Suprapubic skin (tissue), 4 donors: Measurements from ENCODE around the gene AMD1. TPM values are rescaled to one million over a fixed set of nuclear protein-coding genes. Genes with fewer than 3 reads are reported as not detected.
"Not testable (repeated sequence)": the region's sequence is repeated elsewhere in the genome, so short reads cannot be mapped to it uniquely, and the experiment has no call there.

ENCODE experiments used
- DNase-seq, 2 donors: peaks; one replicate each; pipeline ENCODE4 v3.0.0-alpha.2; 2019; ENCODE audit warnings: low spot score in 2 of 2
- H3K27ac ChIP-seq: fragments of 200-600 bp; sonication (generic); one replicate; pipeline ENCODE4 v1.5.1; 2019
- H3K27me3 ChIP-seq: fragments of 200-600 bp; sonication (generic); one replicate; pipeline ENCODE4 v1.5.1; 2019
- H3K36me3 ChIP-seq: fragments of 200-600 bp; sonication (generic); one replicate; pipeline ENCODE4 v1.5.1; 2019
- H3K4me1 ChIP-seq: fragments of 200-600 bp; sonication (generic); one replicate; pipeline ENCODE4 v1.5.1; 2019
- H3K4me3 ChIP-seq: fragments of 200-600 bp; sonication (generic); one replicate; pipeline ENCODE4 v1.5.1; 2019; ENCODE audit warnings: mild to moderate bottlenecking
- H3K9me3 ChIP-seq: fragments of 200-600 bp; sonication (generic); one replicate; pipeline ENCODE4 v1.5.1; 2019
- EP300 ChIP-seq: sonication (generic); formaldehyde crosslinking; IDR thresholded peaks from one replicate; pipeline ENCODE4 v1.6.1; 2017; ENCODE audit warnings: antibody characterized with exemption
- POLR2A ChIP-seq, 2 donors: fragments of 450-650 bp; IDR thresholded peaks; one replicate each; pipeline ENCODE4 v1.6.1; 2017; ENCODE audit warnings: antibody characterized with exemption in 2 of 2, mild to moderate bottlenecking in 2 of 2, moderate library complexity in 2 of 2
- POLR2AphosphoS5 ChIP-seq, 3 donors: sonication (generic); formaldehyde crosslinking; IDR thresholded peaks; one replicate each; pipeline ENCODE4 v1.6.1; 2017; ENCODE audit warnings: antibody characterized with exemption in 3 of 3
- WGBS: methylation state at CpG from one replicate; pipeline ENCODE4 v1.1.5; 2018; 5-methylcytosine and 5-hydroxymethylcytosine counted together
- total RNA-seq, 4 donors: library from RNA; depleted of rRNA; stranded (reverse); fragments of >200 nt; gene quantifications; one replicate each; pipeline ENCODE4 v1.1.0, GENCODE V29; 2016
- TF ChIP-seq, protein P1 (sequence below), 2 donors: fragments of 200-600 bp in 1 of 2; fragments of 450-650 bp in 1 of 2; sonication (generic) in 1 of 2; IDR thresholded peaks; one replicate each; pipeline ENCODE4 v1.5.1; 2016 to 2019; ENCODE audit warnings: antibody characterized with exemption in 2 of 2, mild to moderate bottlenecking in 1 of 2, moderate library complexity in 1 of 2

AMD1 gene
- total RNA-seq, 4 donors from 2014 or later, result 55.4 to 75.7 (median 69.3) TPM

DNA sequence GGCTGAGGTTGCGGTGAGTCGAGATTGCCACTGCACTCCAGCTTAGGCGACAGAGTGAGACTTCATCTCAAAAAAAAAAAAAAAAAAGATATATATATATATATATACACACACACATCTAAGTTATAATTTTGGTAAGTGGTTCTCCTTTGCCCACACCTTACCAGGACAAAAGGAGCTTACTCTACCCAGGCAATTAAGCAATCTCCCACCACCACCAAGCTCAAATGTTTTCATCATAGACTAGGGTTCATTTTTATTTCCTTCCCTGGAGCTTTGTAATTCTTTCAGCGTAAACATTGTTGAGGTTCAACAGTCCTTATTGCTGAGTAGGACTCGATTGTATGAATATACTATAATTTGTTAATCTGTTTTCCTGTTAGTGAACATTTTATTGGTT, 23.5 kb downstream of the AMD1 start:
- Histone ChIP-seq H3K27me3 (no peaks in the 10 kb centered on the region), H3K9me3 (no peaks in the 10 kb centered on the region), H3K4me3 (no peak overlapping the region), H3K4me1 (no peaks in the 10 kb centered on the region), H3K36me3 (peaks cover 51% of the 10 kb centered on the region), H3K27ac (no peak overlapping the region)
- no peak for DNase-seq
- TF ChIP-seq, protein P1, sequence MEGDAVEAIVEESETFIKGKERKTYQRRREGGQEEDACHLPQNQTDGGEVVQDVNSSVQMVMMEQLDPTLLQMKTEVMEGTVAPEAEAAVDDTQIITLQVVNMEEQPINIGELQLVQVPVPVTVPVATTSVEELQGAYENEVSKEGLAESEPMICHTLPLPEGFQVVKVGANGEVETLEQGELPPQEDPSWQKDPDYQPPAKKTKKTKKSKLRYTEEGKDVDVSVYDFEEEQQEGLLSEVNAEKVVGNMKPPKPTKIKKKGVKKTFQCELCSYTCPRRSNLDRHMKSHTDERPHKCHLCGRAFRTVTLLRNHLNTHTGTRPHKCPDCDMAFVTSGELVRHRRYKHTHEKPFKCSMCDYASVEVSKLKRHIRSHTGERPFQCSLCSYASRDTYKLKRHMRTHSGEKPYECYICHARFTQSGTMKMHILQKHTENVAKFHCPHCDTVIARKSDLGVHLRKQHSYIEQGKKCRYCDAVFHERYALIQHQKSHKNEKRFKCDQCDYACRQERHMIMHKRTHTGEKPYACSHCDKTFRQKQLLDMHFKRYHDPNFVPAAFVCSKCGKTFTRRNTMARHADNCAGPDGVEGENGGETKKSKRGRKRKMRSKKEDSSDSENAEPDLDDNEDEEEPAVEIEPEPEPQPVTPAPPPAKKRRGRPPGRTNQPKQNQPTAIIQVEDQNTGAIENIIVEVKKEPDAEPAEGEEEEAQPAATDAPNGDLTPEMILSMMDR (IDR thresholded peaks at IDR 0.05), result no peak
- TF ChIP-seq POLR2A (IDR thresholded peaks at IDR 0.05), result no peak
- no peak for TF ChIP-seq EP300
- no peak for TF ChIP-seq POLR2AphosphoS5 (IDR thresholded peaks at IDR 0.05)
- 90% methylated on average over 5 of the region's 5 CpGs for WGBS

DNA sequence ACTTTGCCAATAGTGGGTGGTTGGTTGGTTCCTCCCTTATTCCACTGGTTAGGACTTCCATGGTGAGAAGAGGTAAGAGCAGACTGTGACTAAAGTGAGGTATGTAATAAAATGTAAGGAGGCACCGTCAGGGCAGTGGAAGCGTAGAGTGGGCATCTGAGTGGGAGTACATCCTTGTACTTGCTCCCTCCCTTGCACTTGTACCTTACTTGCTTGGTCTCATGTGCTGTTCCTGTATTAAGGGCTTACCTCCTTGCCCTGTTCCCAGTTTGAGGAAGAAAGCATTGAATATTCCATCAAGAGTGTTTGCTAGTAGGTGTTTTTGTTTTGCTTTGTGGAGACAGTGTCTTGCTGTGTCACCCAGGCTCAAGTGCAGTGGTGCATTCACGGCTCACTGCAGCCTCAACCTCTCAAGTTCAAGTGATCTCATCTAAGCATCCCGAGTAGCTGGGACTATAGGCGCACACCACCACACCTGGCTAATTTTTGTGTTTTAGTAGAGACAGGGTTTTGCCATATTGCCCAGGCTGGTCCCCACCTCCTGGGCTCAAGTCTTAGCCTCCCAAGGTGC, 25.5 kb downstream of the AMD1 start:
- DNase-seq, result no peak
- no peak for TF ChIP-seq POLR2AphosphoS5 (IDR thresholded peaks at IDR 0.05)
- TF ChIP-seq POLR2A (IDR thresholded peaks at IDR 0.05), result no peak
- TF ChIP-seq, protein P1 (IDR thresholded peaks at IDR 0.05), result no peak
- no peak for TF ChIP-seq EP300
- Histone ChIP-seq H3K9me3 (peaks cover 8% of the 10 kb centered on the region), H3K27ac (no peak overlapping the region), H3K36me3 (peaks cover 32% of the 10 kb centered on the region), H3K4me3 (no peak overlapping the region), H3K4me1 (no peaks in the 10 kb centered on the region), H3K27me3 (no peaks in the 10 kb centered on the region)
- WGBS, result 98% methylated on average over 5 of the region's 5 CpGs

DNA sequence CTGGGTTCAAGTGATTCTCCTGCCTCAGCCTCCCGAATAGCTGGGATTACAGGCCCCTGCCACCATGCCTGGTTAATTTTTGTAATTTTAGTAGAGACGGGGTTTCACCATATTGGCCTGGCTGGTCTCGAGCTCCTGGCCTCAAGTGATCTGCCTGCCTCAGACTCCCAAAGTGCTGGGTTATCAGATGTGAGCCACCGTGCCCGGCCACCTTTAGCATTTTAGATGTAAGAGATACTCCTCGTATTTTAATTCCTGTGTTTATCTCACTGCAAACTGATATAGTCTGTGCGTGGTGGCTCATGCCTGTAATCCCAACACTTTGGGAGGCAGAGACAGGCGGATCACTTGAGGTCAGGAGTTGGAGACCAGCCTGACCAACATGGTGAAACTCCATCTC, 27.0 kb downstream of the AMD1 start:
- Histone ChIP-seq H3K9me3 (peaks cover 14% of the 10 kb centered on the region), H3K36me3 (peaks cover 18% of the 10 kb centered on the region)
- not testable (repeated sequence) for H3K4me1 ChIP-seq, H3K27ac ChIP-seq, DNase-seq, H3K4me3 ChIP-seq, H3K27me3 ChIP-seq
- WGBS, result 86% methylated on average over 8 of the region's 8 CpGs

DNA sequence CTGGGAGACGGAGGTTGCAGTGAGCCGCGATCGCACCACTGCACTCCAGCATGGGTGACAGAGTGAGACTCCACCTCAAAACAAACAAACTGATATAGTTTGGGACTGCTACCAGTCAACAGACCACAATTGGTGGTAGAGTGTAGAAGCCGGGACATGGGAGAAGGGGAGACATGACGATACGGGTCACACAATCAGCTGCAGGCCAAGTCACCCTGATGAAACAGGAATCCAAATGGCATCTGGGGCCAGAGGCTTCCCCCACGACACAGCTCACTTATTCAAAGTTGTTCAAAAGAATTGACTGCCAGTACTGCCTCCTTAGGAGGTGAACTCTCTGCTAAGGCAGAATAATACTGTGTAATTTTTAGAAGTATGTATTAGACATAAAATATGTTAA, 27.5 kb downstream of the AMD1 start:
- WGBS, result 92% methylated on average over 8 of the region's 8 CpGs
- DNase-seq, result no peak
- no peaks in the 10 kb centered on the region for H3K4me1 ChIP-seq
- H3K4me3 ChIP-seq, result no peak overlapping the region
- H3K27ac ChIP-seq, result no peak overlapping the region
- H3K27me3 ChIP-seq, result no peaks in the 10 kb centered on the region
- H3K9me3 ChIP-seq, result peaks cover 14% of the 10 kb centered on the region
- TF ChIP-seq POLR2AphosphoS5 (IDR thresholded peaks at IDR 0.05), result no peak
- TF ChIP-seq, protein P1 (IDR thresholded peaks at IDR 0.05), result no peak
- TF ChIP-seq EP300, result no peak
- TF ChIP-seq POLR2A (IDR thresholded peaks at IDR 0.05), result no peak
- H3K36me3 ChIP-seq, result peaks cover 13% of the 10 kb centered on the region

DNA sequence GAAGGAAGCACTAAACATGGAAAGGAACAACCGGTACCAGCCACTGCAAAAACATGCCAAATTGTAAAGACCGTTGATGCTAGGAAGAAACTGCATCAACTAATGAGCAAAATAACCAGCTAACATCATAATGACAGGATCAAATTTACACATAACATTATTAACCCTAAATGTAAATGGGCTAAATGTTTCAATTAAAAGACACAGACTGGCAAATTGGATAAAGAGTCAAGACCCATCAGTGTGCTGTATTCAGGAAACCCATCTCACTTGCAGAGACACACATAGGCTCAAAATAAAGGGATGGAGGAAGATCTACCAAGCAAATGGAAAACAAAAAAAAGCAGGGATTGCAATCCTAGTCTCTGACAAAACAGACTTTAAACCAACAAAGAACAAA, 31.7 kb downstream of the AMD1 start:
- not testable (repeated sequence) for H3K27me3 ChIP-seq, H3K4me1 ChIP-seq, DNase-seq, H3K4me3 ChIP-seq, H3K27ac ChIP-seq, H3K36me3 ChIP-seq
- H3K9me3 ChIP-seq, result peaks cover 18% of the 10 kb centered on the region
- 97% methylated on average over 2 of the region's 2 CpGs for WGBS

DNA sequence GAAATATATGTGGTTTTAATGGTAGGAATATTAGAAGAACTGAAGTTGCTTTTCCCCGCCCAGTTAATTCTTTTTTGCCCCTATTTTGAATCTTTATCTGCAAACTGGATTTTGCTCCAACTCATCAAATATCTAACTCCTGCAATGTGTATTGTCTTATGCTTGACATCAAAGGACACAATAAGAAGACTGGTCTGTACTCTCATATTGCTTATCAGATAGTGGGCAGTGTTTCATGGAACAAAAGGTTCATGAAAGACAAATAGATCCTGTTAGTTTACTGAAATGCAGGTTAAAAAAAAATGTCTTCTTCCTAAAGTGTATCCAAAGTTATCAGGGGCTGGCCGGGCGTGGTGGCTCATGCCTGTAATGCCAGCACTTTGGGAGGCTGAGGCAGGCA, 56.2 kb downstream of the AMD1 start:
- TF ChIP-seq, protein P1 (IDR thresholded peaks at IDR 0.05), result no peak
- TF ChIP-seq POLR2AphosphoS5 (IDR thresholded peaks at IDR 0.05), result no peak
- no peak for TF ChIP-seq EP300
- TF ChIP-seq POLR2A (IDR thresholded peaks at IDR 0.05), result no peak
- Histone ChIP-seq H3K4me3 (no peak overlapping the region), H3K4me1 (no peaks in the 10 kb centered on the region), H3K27me3 (no peaks in the 10 kb centered on the region), H3K36me3 (no peaks in the 10 kb centered on the region), H3K27ac (no peak overlapping the region), H3K9me3 (no peaks in the 10 kb centered on the region)
- no peak for DNase-seq
- WGBS, result 81% methylated on average over 3 of the region's 3 CpGs
